Body of pancreas (tissue), 4 donors: ENCODE measurements around the gene MMP12.

Experiments used
- CTCF ChIP-seq, 7 experiments: fragments of 450-650 bp in 4 of 7; fragments of 200-600 bp in 3 of 7; sonication (generic) in 3 of 7; IDR thresholded peaks; one replicate each; pipeline ENCODE4 v1.5.1; 2016 to 2019; ENCODE audit warnings: antibody characterized with exemption in 7 of 7
- POLR2A ChIP-seq, 3 donors: fragments of 450-650 bp; IDR thresholded peaks; one replicate each; pipeline ENCODE4 v1.6.1; 2016; ENCODE audit warnings: antibody characterized with exemption in 3 of 3, mild to moderate bottlenecking in 2 of 3

DNA sequence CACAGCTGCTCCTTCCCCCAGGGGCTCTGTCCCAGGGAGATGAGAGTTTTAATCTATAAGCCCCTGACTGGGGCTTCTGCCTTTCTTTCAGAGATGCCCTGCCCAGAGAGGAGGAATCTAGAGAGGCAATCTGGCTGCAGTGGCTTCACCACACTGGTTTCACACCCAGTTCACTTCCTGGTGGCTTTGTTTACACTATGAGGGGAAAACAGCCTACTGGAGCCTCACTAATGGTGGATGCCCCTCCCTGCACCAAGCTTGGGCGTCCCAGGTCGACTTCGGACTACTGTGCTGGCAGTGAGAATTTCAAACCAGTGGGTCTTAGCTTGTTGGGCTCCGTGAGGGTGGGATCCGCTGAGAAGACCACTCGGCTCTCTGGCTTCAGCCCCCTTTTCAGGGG lies 55.3 kb downstream of the MMP12 start:
- TF ChIP-seq CTCF (IDR thresholded peaks at IDR 0.05) (no peak), POLR2A (IDR thresholded peaks at IDR 0.05) (no peak)
